Cardiac fibroblast (primary cell): Measurements from ENCODE around the gene PIK3R5.

Experiments used
- DNase-seq, 2 donors: peaks; one replicate each; pipeline versions ENCODE4 v3.0.0 to v3.0.0-alpha.2; 2010; ENCODE audit warnings: low read depth in 2 of 2
- H3K4me3 ChIP-seq, 2 donors: replicated peaks in 1 of 2; 1 replicate in 1 of 2; 2 replicates in 1 of 2; pipeline ENCODE4 v1.5.1; 2011; ENCODE audit warnings: low read depth in 2 of 2, low read length in 2 of 2, mild to moderate bottlenecking in 2 of 2, moderate library complexity in 1 of 2
- CTCF ChIP-seq: IDR thresholded peaks from one replicate; pipeline ENCODE4 v1.5.1; 2011; ENCODE audit warnings: low read depth, mild to moderate bottlenecking, low read length, inconsistent platforms

The PIK3R5 gene

GRCh38 chr17:8894673-8895578 is 70.6 kb downstream of the PIK3R5 start:
- H3K4me3 ChIP-seq, result peak overlapping the region in 1 of 2 donors; percentile 32
- TF ChIP-seq CTCF, result peak; percentile 82
- DNase-seq, result peak; percentile 79 to 81

- no peak for DNase-seq
- TF ChIP-seq CTCF, result no peak
- H3K4me3 ChIP-seq, result peak overlapping the region in 1 of 2 donors; percentile 32
Observed at GRCh38 chr17:8894202-8894671, 71.3 kb downstream of the PIK3R5 start.

- no peak overlapping the region for H3K4me3 ChIP-seq
- TF ChIP-seq CTCF, result no peak
Observed at GRCh38 chr17:8893621-8894201, 71.8 kb downstream of the PIK3R5 start.

GRCh38 chr17:8893059-8893458 is 72.4 kb downstream of the PIK3R5 start:
- H3K4me3 ChIP-seq, result no peak overlapping the region
- DNase-seq, result no peak
- no peak for TF ChIP-seq CTCF

More at GRCh38 chr17:8893621-8894201, 71.8 kb downstream of the PIK3R5 start:
- DNase-seq, result no peak

- no peak overlapping the region for H3K4me3 ChIP-seq
- TF ChIP-seq CTCF, result no peak
- DNase-seq, result peak in 1 of 2 donors; percentile 23
Observed at GRCh38 chr17:8892338-8892690, 73.2 kb downstream of the PIK3R5 start.

- H3K4me3 ChIP-seq, result no peak overlapping the region
- TF ChIP-seq CTCF, result no peak
Observed at GRCh38 chr17:8890671-8891070, 74.8 kb downstream of the PIK3R5 start.

More at GRCh38 chr17:8890671-8891070, 74.8 kb downstream of the PIK3R5 start:
- no peak for DNase-seq
